Uterus (tissue), 2 donors: ENCODE measurements around the gene TFRC.

ENCODE experiments used
- POLR2A ChIP-seq, 2 donors: fragments of 450-650 bp; IDR thresholded peaks; one replicate each; pipeline ENCODE4 v1.6.1; 2016; ENCODE audit warnings: antibody characterized with exemption in 2 of 2, mild to moderate bottlenecking in 1 of 2, moderate library complexity in 1 of 2
- TF ChIP-seq, protein P1 (sequence below), 4 experiments: fragments of 200-600 bp in 2 of 4; fragments of 450-650 bp in 2 of 4; sonication (generic) in 2 of 4; IDR thresholded peaks; one replicate each; pipeline ENCODE4 v1.5.1; 2016 to 2019; ENCODE audit warnings: antibody characterized with exemption in 4 of 4, mild to moderate bottlenecking in 2 of 4, moderate library complexity in 1 of 4

DNA sequence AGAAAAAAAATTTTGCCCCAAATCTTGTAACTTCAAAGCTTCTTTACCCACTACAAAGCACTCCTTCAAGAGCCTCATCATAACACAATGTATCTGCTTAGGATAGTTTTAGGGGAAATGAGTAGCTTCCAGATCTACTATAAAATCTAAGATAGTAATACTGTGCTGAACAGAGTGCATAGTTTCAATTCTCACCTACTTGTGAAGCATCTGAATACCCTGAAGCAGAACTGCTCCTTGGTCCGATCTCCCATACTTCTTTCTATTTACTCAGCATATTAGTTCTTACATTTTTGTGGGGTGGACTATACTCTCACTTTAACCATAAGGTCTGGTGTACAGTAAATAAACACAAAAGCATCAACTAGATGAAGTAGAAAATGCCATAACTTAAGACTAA lies 9.6 kb downstream of the TFRC start:
- TF ChIP-seq, protein P1, sequence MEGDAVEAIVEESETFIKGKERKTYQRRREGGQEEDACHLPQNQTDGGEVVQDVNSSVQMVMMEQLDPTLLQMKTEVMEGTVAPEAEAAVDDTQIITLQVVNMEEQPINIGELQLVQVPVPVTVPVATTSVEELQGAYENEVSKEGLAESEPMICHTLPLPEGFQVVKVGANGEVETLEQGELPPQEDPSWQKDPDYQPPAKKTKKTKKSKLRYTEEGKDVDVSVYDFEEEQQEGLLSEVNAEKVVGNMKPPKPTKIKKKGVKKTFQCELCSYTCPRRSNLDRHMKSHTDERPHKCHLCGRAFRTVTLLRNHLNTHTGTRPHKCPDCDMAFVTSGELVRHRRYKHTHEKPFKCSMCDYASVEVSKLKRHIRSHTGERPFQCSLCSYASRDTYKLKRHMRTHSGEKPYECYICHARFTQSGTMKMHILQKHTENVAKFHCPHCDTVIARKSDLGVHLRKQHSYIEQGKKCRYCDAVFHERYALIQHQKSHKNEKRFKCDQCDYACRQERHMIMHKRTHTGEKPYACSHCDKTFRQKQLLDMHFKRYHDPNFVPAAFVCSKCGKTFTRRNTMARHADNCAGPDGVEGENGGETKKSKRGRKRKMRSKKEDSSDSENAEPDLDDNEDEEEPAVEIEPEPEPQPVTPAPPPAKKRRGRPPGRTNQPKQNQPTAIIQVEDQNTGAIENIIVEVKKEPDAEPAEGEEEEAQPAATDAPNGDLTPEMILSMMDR (IDR thresholded peaks at IDR 0.05): no peak
- no peak for TF ChIP-seq POLR2A (IDR thresholded peaks at IDR 0.05)
